Bone marrow (tissue), 2 donors: ENCODE data around the gene LRRC27.

ENCODE experiments used
- DNase-seq, 2 donors: peaks; one replicate each; lab custom pipeline; 2025; lab: John Stamatoyannopoulos, UW

Gene LRRC27

GRCh38 chr10:132402781-132403241 is 70.8 kb downstream of the LRRC27 start:
- DNase-seq = no peak

- no peak for DNase-seq
Measured at GRCh38 chr10:132403511-132404168, 71.6 kb downstream of the LRRC27 start.

DNA sequence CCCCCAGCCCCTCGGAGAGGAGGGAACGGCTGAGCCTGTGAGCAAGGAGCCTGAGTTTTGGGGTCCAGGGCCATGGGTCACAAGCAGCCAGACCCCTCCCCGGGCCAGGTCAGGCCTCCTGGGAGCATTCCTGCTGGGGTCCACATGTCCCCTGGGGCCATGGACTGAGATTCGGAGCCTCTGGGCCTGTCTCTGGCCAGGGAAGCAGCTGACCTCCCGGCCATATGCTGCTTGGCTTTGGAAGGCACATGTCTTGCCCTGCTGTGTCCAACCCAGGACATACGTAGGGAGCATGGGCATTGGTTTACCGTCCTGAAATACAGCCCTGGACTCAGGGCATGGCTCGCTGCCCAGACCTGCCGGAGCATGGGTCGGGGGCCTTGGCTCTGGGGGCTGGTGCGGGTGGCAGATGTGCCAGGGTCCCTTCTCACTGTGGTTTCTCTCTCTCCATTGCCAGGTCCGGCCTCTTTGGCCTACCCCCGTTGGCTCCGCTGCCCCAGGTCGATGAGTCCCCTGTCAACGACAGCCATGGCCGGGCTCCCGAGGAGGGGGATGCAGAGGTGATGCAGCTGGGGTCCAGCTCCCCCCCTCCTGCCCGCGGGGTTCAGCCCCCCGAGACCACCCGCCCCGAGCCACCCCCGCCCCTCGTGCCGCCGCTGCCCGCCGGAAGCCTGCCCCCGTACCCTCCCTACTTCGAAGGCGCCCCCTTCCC is 72.3 kb downstream of the LRRC27 start:
- DNase-seq = no peak

DNA sequence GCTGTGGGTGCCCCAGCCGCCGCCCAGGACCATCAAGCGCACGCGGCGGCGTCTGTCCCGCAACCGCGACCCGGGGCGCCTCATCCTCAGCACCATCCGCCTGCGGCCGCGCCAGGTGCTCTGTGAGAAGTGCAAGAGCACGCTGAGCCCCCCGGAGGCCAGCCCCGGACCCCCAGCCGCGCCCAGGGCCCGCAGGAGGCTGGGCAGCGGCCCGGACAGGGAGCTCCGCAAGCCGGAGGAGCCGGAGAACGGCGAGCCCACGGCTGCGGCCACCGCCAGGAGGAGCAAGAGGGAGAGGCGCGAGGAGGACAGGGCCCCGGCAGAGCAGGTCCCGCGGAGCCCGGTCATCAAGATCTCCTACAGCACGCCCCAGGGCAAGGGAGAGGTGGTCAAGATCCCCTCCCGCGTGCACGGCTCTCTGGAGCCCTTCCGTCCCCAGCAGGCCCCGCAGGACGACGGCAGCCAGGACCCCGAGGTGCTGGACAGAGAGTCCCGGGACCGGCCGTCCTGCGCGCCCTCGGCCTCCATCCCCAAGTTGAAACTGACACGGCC is 73.0 kb downstream of the LRRC27 start:
- no peak for DNase-seq

DNA sequence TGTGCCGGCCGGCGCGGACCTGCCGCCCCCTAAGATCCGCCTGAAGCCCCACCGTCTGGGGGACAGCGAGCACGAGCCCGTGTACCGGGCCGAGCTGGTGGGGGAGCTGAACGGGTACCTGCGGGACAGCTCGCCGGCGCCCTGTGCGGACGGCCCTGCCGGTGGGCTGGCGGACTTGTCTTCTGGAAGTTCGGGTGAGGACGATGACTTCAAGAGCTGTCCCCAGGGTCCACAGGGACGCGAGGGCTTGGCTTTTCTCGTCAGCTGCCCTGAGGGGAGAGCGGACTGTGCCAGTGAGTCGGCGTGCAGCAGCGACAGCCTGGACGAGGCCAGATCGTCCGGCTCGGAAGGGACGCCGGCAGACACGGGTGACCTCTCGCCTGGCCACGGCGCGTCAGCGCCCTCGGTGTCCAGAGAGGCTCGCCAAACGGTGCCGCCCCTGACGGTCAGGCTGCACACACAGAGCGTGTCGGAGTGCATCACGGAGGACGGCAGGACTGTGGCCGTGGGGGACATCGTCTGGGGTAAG is 73.5 kb downstream of the LRRC27 start:
- no peak for DNase-seq

- no peak for DNase-seq
Measured at GRCh38 chr10:132406181-132406580, 74.2 kb downstream of the LRRC27 start.

GRCh38 chr10:132406750-132407149 is 74.8 kb downstream of the LRRC27 start:
- no peak for DNase-seq

GRCh38 chr10:132407243-132407746 is 75.3 kb downstream of the LRRC27 start:
- no peak for DNase-seq

DNA sequence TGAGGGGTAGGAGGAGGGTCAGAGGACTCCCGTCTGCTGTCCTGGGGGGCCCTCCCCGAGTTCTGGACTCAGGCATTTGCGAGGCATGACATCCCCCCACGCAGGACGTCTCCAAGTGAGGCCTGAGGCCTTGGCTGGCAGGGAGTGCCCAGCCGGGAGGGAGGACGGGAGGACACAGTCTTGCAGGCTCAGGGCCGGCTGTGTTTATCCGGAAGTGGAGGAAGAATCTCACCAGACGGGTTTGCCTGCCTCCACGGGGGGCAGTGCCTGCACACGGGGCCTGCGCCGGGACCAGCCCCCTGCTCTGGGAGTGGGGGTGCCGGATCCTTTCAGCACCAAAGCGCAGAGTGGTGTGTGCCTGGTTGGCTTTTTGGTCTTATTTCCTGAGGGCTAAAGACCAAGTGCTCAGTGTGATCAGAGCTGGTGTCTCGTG is 75.9 kb downstream of the LRRC27 start:
- DNase-seq = peak in 1 of 2 donors; percentile 58

GRCh38 chr10:132408367-132408781 is 76.4 kb downstream of the LRRC27 start:
- peak in 1 of 2 donors; percentile 30 for DNase-seq

DNA sequence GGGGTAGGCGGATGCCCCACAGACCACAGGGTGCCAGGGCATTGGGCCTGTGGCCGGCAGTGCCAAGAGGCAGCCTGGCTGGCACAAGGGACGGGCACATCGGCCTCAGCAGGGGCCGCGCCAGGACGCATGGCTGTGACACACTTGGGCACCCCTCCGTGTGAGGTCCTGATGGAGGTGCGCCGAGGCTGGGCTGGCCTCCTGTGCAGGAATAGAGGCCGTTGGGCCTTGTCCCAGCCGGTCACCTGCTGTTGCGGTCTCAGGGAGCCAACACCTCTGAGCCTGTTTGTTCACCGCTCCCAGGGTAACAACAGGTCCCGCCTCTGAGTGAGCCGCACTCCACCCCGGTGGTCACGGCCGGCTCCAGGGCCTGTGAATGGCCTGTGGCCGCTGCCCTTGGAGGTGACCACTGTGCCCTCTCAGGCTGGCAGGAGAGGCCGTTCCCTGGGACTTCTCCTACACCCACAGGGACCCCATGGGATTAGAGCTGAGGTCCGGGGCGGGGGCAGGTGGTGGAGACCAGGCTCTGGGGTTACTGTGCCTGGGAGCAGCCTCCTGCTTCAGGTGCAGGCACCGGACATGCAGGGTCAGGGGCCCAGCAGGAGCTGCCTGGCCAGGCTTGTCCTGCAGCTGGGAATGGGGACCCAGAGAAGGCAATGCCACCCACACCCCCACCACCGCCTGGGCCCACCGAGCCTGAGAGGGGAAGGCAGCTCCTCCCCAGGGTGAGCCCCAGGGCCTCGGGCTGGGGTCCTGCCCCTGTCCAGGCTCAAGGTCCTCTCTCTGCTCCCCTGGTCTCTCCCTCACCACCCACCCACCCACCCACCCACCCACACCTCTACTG is 77.1 kb downstream of the LRRC27 start:
- DNase-seq = no peak

DNA sequence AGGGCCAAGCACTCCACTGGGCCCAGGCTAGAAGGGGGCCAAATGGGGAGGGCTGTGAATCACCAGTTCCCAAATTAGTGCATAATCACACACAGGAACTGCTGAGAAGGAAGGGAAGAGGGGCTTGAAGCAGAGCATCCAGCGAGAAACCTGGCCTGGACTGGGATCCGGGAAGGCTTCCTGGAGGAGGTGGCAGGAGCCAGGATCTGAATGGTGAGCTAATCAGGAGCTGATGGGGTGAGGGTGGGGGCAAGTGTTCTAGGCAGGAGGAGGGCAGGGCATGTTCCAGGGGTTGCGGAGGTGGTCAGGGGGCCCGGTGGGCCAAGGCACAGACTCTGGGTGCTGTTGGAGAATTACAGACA is 77.7 kb downstream of the LRRC27 start:
- no peak for DNase-seq

DNA sequence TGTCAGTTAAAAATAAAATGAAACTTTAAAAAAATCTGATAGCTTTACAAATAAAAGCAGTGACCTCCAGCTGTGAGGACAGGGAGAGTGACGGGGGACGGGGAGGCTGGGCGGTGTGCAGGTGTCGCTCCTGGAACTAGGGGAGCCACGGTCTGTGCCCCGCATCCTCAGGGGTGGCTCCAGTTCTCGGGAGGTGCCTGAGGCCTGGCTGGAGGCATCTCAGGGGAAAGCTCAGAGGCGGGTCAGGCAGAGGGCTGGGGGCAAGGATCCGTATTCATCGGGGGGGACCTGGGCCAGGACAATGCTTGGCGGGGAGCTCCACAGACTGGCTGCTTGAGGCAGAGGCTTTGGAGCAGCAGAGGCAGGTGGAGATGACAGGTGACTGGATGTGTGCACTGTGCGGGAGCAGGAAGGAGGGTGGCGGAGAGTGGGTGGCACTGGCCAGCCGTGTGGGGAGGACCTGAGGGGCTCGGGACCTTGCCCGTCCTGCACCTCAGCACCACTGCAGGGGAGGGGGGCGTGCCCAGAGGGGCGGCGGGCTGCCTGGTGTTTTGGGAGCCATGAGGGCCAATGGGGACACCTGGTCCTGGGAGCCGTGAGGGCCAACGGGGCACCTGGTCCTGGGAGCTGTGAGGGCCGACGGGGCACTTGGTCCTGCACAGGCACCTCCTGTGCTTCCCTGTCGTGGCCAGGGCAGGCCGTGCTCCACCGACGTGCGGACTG is 78.2 kb downstream of the LRRC27 start:
- no peak for DNase-seq

DNA sequence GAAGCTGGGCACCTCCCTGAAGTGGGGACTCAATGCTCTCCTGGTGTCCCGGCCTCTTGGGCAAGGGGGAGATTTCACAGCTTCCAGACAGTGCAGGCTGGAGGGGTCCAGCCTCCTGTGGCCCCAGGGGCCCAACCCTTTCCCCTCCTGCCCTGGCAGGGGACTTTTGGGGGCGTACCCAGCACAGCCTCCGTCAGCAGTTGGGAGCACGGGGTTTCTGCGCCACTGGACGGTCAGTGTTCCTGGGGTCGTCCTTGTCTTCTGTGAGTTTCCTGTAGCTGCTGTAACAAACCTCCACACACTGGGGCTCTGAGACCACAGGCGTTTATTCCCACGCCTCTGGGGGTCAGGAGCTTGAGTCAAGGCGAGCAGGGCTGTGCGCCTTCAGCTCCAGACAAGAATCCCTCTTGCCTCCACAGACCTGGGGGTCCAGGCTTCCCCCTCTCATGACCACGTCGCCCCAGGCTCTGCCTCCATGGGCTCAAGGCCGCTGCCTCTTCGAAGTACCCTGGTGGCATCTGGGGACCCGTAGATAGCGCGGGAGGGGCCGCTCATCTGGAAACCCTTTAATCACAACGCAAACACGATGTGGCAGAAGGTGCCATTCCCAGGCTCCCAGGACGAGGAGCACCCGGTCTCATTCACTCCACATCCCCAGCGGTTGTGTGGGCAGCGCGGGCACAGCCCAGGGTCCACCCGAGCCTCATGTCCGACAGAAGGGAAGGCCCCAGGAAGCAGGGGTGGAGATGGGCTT is 79.0 kb downstream of the LRRC27 start:
- no peak for DNase-seq

GRCh38 chr10:132411561-132412253 is 79.7 kb downstream of the LRRC27 start:
- no peak for DNase-seq

GRCh38 chr10:132412316-132413192 is 80.6 kb downstream of the LRRC27 start:
- no peak for DNase-seq

DNA sequence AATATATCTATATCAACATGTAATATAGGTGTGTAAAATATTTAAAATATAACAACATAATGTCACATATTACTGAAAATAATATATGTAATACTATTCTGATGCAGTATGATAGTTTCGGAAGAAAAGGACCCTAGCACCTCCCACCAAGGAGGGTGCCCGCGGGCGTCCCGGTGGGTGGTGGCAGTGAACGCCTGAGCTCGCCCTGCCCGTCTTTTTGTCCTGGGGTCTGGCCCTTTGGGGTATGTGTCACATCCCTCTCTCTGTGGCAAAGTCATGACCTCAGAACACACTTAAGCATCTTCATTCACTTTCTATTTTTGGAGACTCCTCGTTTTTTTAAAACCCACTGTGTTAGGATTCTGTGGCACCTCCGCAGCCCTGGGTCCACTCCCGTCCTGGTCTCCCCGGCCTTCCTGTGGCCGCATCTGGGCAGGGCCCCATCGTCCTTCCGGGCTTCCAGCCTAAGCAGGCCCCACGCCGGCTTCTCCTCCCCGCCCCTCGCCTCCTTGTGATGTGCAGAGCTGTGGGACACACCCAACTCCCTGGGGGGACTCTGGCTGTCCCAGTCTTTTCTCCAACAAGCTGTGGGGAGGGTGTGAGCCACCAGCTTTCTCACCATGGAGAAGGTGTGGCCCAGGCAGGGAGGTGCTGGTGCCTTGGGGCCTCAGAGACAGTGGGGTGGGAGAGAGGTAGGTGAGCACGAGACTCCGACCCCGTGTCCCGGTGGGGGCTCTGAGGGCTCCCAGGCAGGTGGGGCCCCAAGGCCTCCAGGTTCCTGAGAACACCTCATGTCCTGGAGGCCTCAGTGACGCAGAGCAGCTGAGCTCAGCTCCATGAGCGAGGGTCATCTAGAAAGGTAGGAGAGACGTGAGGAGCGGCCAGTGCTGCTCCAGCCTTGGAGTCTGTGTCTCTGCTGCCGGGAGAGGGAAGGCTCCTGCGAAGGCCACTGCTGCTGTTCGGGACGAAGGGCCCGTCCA is 81.5 kb downstream of the LRRC27 start:
- no peak for DNase-seq
